HG03442 (cell line): ENCODE data around the gene MED10.
A peak's percentile ranks its signal among the peaks of the same experiment; 100 is the strongest.

Source experiments
- ATAC-seq: cut with Tn5 transposase; IDR thresholded peaks from one replicate; pipeline ENCODE4 v1.9.1; 2021; ENCODE audit warnings: mild to moderate bottlenecking, moderate library complexity; ENCODE audit not compliant: unreplicated experiment

The MED10 gene

GRCh38 chr5:6399980-6400910 is 21.9 kb upstream of the MED10 start:
- ATAC-seq: no peak

DNA sequence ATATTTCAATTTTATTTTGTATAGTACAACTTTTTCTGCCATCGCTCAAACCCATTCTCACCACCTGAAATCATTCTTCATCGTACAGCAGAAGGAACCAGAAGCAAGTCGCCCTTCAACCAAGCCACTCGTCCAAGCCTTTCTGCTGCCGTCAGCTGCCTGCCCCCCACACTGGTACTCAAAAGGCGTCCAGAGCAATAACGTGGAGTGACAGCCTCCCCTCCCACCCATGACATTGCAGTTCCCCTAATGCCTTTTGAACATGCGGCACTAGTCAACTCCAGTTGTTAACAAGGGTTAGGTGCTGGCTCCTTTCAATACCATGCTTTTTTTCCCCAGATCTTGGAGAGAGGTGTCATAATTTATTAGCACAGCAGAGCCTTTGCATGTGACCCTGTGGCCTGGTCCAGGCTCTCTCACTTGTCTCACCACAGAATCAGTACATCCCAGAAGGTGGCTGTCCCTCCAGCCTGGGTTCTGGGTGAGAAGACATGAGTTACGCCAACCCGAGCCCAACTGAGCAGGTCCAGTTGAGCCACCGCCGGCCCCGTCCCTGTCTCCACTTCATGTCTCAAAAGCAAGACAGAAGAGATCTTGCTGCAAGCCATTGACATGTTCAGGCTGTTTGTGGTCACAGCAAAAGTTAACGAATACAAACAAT is 20.4 kb upstream of the MED10 start:
- ATAC-seq: no peak

DNA sequence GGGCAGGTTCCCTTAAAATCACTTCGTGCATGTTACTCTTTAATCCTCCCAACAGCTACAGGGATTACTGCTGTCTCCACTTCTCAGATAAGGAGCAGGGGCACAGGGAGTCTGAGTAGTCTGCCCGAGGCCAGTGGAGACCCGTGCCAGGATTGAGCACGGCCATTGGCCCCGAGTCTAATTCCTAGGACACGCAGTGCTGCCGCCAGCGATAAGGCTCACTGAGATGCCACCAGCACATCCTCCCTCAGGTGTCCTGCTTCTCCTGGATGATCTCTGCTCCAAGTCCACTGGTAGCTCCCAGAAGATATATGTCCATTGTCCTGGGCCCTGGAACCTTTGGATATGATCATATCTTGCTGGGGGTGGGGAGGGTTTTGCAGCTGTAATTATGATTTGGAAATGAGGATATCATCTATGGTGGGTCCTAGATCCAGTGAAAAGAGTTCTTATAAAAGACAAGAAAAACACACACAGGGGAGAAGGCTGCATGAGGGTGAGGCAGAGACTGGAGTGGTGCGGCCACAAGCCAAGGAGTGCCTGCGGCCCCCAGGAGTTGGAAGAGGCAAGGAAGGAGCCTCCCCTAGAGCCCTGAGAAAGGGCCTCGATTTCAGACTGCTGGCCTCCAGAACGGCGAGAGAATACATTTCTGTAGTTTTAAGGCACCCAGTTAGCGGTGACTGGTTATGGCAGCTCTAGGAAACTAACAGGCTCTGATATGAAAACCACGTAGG is 19.4 kb upstream of the MED10 start:
- ATAC-seq: no peak

GRCh38 chr5:6396836-6397535 is 18.6 kb upstream of the MED10 start:
- ATAC-seq: no peak

- ATAC-seq: no peak
These were observed 17.7 kb upstream of the MED10 start for GRCh38 chr5:6396043-6396442.

DNA sequence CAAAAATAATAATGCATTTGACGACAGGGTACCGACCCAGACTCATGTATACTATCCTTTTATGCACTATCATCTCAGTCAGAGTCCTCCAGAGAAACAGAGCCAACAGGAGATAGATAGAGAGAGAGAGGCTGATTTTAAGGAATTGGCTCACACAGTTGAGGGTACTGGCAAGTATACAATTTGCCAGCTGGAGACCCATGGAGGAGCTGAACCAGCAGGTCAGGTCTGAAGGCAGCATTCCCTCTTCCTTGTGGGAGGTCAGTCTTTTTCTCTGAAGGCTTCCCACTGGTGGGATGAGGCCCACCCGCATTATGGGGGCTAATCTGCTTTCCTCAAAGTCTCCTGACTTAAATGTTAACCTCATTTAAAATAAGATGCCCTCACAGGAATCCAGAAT is 17.3 kb upstream of the MED10 start:
- no peak for ATAC-seq

GRCh38 chr5:6395102-6395445 is 16.7 kb upstream of the MED10 start:
- no peak for ATAC-seq

- no peak for ATAC-seq
These were observed 16.2 kb upstream of the MED10 start for GRCh38 chr5:6394429-6395101.

GRCh38 chr5:6393596-6394194 is 15.3 kb upstream of the MED10 start:
- no peak for ATAC-seq

DNA sequence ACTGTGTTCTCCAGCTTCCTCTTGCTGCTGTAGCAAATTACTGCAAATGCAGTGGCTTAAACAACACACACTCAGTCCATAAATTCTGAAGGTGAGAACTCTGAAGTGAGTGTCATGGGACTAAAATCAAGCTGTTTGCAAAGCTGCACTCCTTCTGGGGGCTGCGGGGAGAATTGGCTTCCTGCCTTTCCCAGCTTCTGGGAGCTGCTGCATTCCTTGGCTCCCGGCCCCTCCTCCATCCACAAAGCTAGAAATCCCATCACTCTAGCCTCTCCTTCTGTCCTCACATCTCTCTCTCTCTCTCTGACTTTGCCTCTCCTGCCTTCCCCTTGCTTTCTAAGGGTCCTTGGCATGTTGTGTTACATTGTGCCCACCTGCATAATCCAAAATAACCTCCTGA is 14.2 kb upstream of the MED10 start:
- ATAC-seq: no peak

- ATAC-seq: no peak
These were observed 12.8 kb upstream of the MED10 start for GRCh38 chr5:6391151-6391550.

DNA sequence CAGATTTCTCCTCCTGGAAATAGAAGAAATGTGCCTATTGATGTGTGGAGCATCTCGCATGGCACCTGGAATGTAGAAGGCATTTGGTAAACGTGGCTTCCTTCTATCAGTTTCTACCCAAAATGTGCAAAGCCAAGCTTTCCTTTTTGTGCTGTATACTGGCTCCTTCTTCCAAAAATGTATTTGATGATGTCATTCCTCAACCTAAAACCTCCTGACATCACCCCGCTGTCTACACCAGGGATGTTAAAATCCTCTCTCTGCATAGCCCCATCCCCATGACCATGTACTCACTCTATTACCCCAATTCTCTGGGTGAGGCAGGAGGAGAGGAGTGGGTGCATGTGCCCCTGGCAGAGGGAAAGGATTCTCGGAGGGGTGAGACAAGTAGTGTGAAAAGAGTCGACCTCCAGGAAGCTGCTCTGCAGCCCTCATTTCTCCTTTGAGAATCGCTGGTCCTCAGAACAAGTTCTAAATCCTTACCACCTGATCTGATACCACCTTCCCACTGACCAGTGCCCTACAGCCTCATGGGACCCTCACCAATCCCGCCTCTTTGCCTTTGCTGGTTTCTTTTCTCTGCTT is 11.7 kb upstream of the MED10 start:
- ATAC-seq: no peak

- no peak for ATAC-seq
These were observed 11.1 kb upstream of the MED10 start for GRCh38 chr5:6389397-6389796.

- no peak for ATAC-seq
These were observed 9.6 kb upstream of the MED10 start for GRCh38 chr5:6387970-6388369.

- ATAC-seq: no peak
These were observed 7.9 kb upstream of the MED10 start for GRCh38 chr5:6386271-6386670.

DNA sequence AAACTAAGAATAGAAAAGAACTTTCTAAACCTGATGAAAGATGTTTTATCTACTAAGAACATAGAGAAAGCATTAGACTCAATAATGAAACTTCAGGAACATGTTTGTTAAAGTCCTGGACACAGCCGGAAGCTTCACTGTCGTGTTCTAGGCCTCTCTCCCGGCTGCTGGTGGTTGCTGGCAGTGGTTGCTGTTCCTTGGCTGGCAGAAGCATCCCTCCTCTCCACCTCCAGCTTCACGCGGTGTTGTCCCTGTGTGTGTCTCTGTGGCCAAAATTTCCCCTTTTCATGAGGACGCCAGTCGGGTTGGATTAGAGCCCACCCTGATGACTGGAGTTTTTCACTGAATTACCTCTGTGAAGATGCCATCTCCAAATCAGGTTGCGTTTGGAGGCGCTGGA is 6.5 kb upstream of the MED10 start:
- ATAC-seq: no peak

DNA sequence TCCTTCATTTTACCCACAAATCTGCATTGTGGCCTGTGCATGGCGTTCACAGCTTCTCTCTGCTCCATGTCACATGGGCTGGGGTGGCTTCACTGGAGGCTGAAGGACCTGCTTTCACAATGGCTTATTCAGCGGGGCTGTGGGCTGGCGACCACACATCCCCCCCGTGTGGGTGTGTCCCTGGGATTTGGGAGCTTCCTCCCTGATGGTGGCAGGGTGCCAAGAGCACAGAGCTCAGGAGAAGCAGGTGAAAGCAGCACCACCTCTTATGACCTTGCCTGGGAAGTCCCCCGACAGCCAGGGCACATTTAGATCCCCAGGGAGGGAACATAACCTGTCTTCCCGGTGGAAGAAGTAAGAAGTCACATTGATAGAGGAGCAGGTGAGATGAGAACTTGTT is 5.0 kb upstream of the MED10 start:
- no peak for ATAC-seq

- ATAC-seq: no peak
These were observed 899 bp upstream of the MED10 start for GRCh38 chr5:6379246-6379645.

DNA sequence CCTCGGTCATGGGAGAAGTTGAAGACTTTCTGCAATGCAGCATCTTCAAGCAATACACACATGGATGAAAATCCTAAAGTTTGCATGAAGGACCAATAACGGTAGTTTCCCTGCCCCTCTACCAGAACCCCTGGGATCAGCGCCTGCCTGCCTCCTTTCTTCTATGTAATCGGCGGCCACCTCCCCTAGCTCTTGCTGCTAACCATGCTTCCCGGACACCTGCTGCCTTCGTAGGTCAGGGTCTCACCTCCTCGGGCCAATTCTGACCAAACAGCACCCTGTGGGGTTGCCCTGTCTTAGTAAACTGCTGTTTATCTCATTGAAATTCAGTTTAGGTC is 388 bp upstream of the MED10 start:
- peak; percentile 21 for ATAC-seq

GRCh38 chr5:6377582-6377904 is 804 bp downstream of the MED10 start:
- ATAC-seq: no peak
